ENCODE results near the gene C1orf232.

Gene C1orf232

DNA sequence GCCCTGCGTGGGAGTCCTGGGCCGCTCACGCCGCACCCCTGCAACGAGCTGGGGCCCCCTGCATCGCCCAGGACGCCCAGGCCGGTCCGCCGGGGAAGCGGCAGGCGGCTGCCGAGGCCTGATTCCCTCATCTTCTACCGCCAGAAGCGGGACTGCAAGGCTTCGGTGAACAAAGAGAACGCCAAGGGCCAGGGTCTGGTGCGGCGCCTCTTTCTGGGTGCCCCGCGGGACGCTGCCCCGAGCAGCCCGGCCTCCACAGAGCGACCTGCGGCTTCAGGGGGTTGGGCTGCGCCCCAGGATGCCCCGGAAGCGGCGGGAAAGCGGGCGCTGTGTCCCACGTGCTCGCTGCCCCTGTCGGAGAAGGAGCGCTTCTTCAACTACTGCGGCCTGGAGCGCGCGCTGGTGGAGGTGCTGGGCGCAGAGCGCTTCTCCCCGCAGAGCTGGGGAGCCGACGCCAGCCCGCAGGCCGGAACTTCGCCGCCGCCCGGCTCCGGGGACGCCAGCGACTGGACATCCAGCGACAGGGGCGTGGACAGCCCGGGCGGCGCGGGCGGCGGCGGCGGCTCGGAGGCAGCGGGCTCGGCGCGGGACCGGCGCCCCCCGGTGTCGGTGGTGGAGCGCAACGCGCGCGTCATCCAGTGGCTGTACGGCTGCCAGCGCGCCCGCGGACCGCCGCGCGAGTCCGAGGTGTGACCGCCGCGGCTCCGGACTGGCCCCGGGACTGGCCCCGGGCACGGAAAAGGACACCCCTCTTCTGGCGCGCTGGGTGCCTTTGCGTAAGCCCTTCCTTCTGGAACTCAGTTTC lies 7.1 kb downstream of the C1orf232 start:
- TF ChIP-seq, protein P1, sequence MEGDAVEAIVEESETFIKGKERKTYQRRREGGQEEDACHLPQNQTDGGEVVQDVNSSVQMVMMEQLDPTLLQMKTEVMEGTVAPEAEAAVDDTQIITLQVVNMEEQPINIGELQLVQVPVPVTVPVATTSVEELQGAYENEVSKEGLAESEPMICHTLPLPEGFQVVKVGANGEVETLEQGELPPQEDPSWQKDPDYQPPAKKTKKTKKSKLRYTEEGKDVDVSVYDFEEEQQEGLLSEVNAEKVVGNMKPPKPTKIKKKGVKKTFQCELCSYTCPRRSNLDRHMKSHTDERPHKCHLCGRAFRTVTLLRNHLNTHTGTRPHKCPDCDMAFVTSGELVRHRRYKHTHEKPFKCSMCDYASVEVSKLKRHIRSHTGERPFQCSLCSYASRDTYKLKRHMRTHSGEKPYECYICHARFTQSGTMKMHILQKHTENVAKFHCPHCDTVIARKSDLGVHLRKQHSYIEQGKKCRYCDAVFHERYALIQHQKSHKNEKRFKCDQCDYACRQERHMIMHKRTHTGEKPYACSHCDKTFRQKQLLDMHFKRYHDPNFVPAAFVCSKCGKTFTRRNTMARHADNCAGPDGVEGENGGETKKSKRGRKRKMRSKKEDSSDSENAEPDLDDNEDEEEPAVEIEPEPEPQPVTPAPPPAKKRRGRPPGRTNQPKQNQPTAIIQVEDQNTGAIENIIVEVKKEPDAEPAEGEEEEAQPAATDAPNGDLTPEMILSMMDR (IDR thresholded peaks at IDR 0.05; ENCODE audit: borderline replicate concordance, insufficient read depth, low read depth, low read length), result no peak
- no peak overlapping the region for H3K4me3 ChIP-seq (ENCODE audit: low read depth, low read length)

DNA sequence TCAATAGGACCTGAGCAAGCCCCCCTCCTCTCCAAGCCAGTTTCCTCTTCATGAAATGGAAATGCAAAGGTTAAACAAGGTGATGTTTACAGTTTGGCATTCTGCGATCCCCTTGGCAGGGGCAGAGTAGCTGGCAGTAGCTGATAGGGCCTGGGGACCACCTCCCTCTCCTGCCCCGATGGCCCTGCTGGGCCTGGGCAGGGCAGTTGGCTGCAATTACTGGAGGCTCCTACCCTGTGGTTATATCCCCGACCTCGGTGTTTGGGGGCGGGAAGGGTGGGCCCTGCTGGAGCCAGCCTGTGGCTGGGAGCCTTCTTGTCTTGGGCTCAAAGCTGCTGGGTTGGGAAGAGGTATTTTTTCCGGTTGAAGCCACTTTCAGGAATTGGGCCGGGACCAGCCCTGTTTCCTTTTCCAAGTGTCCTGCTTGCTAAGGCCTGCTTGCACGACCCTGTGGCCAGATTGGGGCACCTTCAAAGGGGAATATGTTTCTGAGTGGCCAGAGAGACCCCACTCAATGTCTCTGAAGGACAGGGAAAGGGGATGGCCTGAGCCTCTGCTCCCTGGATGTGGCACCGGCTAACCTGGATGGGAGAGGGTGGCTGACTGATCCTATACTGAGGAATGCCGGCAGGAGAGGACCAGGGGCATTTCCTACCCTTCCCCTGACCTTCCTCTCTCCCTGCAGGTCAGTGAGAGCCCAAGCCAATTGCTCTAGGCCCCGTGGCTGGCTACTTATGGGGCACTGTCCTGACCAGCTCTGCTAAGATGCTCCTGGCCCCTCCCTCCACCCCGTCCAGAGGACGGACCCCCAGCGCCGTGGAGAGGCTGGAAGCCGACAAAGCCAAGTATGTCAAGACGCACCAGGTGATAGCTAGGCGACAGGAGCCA lies 8.0 kb downstream of the C1orf232 start:
- H3K4me3 ChIP-seq (ENCODE audit: low read depth, low read length), result no peak overlapping the region
- TF ChIP-seq, protein P1 (IDR thresholded peaks at IDR 0.05; ENCODE audit: borderline replicate concordance, insufficient read depth, low read depth, low read length), result no peak

DNA sequence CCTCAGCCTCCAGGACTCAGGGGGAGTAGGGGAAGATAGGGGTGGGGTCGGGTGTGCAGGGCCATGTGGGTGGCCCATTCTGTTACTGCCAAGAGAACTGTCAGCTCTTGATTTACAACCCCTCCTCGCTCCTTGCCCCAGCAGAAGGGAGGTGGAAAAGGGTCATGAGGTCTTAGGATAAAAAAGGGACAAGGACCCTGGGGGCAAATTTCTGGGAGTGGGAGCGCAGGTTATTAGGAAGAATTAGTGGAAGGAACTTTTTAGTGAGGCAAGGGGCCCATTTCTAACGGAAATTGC lies 9.1 kb downstream of the C1orf232 start:
- TF ChIP-seq, protein P1 (IDR thresholded peaks at IDR 0.05; ENCODE audit: borderline replicate concordance, insufficient read depth, low read depth, low read length), result no peak

DNA sequence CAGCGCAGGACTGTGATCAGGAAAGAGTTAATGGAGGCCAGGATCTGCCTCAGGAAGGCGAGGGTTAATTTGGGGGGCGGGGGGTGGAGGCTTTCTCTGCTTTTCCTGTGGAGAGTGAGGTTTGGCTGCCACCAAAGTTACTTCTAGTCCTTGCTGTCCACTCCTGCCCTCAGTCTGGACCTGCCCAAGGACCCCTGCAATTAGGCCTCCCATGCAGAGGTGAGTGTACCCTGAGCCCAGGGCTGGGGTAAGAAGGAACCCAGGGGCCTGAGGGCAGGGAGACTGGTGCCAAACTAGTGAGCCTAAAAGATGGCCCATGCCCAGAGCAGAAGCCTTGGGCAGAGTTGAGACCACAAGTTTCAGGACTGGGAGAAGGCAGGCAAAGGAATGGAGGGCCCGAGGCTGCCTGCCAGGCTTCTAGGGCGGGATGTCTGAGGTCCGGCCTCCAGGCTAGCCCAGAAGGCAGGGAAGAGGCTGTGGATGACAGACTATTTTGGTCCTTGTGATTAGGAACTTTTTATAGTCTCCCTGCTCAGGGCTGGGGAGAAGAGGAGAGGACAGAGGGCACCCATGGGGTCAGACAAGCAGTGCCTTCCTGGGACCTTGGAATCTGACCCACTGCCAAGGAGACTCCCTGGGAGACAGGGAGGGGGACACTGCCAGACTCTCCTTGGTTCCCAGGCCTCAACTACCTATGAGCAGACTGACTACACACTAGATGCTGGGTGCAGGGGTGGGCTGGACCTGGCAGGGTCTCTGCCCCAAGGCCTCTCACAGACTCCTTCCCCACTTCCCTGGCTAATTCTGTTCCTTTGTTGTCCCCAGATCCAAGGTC lies 9.6 kb downstream of the C1orf232 start, which contains the start of gene FAM110D:
Gene FAM110D (plus strand): TSS at position 172 of the 835 bp plus-strand sequence. CDS start 2,213 bp downstream, outside the sequence.
- TF ChIP-seq, protein P1 (IDR thresholded peaks at IDR 0.05; ENCODE audit: borderline replicate concordance, insufficient read depth, low read depth, low read length), result no peak
- H3K4me3 ChIP-seq (ENCODE audit: low read depth, low read length), result no peak within 1 kb of the TSS

More for the DNA sequence above, 9.1 kb downstream of the C1orf232 start:
- no peak overlapping the region for H3K4me3 ChIP-seq (ENCODE audit: low read depth, low read length)

DNA sequence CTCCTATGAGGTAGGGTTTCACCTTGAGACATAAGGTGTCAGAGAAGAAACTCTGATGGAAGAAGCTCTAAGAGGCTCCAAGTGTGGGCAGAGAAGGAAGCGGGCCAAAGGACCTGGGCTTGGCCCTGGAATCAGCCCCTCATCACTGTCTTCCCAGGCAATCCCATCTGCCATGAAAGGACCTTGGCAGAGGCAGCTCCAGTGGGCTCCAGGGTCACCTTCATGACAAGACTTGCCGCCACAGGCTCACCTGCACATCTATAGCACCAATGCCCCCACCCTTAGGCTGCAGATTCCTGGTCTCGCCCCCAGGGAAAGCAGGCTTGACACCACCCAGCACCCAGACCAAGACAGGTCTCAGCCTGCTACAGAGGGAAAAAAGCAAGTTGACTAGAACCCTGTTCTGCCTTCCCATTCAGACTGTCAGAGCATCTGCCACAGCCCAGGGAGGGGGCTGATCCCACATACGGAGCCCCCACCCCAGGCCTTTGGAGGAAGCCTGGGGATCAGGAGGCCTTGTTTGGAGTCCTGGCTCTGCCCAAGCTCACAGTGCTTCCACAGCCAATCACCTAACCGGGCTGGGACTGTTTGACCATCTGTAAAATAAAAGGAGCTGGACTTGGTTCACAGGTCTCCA lies 10.4 kb downstream of the C1orf232 start:
- TF ChIP-seq, protein P1 (IDR thresholded peaks at IDR 0.05; ENCODE audit: borderline replicate concordance, insufficient read depth, low read depth, low read length), result no peak
- no peak overlapping the region for H3K4me3 ChIP-seq (ENCODE audit: low read depth, low read length)

DNA sequence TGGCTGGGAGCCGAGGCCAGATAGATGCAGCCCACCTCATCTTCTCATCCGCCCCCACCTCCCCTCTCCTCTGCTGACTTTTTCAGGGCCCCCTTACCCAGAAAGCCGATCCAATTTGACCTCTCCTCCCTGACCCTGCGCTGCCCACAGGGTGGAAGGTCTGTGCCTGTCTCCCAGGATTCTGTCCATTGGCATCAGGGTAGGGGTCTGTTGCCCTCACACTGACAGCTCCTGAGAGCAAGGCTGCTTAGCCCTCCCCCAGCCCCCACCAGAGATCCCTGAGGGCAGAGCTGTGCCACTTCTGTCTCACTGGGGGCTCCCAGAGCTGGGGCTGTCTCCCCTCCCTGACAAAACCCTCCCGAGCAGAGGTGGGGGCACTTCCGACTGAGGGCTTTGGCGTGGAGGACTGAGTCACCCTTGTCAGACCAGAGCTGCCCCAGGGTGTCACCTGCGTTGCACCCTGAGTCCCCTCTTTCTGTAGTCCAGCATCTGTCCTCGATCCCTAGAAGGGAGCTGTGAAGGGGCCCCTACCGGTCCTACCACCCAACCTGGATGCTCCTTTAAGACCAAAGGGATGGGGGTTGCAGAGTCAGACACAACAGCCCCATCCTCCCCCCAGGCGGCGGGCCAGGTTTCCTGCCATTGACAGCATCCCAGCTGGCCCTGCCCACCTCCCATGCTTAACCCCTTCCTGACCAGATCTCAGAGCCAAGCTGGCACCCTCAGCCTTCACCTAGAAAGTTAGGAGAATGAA lies 12.3 kb downstream of the C1orf232 start:
- H3K4me3 ChIP-seq (ENCODE audit: low read depth, low read length), result no peak overlapping the region
- TF ChIP-seq, protein P1 (IDR thresholded peaks at IDR 0.05; ENCODE audit: borderline replicate concordance, insufficient read depth, low read depth, low read length), result no peak
